Measurements from ENCODE around the gene GPR15. TPM values are rescaled to one million over a fixed set of nuclear protein-coding genes. Genes with fewer than 3 reads are reported as not detected.
"Not testable (repeated sequence)": the region's sequence is repeated elsewhere in the genome, so short reads cannot be mapped to it uniquely, and the experiment has no call there.

Gene GPR15
- total and polyA plus RNA-seq, 10 of the 15 experiments (the other 5 are each of a cell fraction or from before 2014, with no cell fraction given) = 70.7 to 150 (median 115) TPM

DNA sequence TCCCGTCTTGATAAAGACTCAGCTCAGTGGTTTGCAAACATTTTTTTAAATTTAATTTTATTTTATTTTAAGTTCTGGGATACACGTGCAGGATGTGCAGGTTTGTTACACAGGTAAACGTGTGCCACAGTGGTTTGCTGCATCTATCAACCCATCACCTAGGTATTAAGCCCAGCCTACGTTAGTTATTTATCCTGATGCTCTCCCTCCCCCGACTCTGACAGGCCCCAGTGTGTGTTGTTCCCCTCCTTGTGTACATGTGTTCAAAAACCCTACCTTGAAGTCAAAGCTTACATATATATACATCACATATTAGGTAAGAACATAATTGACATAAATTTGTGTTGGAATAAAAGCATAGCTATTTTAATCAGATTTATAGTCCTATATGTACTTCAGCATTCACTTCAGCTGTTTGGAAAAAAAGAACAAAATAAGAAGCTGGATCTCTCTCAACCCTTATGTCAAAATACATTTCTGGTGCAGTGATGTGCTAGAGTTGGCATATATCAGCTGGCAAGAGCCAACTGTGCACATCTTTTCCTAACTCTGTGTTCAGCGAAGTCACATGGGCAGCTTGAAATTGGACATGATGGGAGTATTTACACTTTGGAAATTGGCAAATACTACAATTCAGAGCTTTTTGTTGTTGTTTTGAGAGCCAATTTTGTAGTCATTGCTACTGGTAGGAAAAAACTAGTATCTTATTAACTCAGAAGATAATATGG, 26.5 kb downstream of the GPR15 start (continued):
- TF ChIP-seq, protein P1, sequence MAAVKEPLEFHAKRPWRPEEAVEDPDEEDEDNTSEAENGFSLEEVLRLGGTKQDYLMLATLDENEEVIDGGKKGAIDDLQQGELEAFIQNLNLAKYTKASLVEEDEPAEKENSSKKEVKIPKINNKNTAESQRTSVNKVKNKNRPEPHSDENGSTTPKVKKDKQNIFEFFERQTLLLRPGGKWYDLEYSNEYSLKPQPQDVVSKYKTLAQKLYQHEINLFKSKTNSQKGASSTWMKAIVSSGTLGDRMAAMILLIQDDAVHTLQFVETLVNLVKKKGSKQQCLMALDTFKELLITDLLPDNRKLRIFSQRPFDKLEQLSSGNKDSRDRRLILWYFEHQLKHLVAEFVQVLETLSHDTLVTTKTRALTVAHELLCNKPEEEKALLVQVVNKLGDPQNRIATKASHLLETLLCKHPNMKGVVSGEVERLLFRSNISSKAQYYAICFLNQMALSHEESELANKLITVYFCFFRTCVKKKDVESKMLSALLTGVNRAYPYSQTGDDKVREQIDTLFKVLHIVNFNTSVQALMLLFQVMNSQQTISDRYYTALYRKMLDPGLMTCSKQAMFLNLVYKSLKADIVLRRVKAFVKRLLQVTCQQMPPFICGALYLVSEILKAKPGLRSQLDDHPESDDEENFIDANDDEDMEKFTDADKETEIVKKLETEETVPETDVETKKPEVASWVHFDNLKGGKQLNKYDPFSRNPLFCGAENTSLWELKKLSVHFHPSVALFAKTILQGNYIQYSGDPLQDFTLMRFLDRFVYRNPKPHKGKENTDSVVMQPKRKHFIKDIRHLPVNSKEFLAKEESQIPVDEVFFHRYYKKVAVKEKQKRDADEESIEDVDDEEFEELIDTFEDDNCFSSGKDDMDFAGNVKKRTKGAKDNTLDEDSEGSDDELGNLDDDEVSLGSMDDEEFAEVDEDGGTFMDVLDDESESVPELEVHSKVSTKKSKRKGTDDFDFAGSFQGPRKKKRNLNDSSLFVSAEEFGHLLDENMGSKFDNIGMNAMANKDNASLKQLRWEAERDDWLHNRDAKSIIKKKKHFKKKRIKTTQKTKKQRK (IDR thresholded peaks at IDR 0.05; ENCODE audit: low read depth, low read length) = no peak
- TF ChIP-seq CBFB (IDR thresholded peaks at IDR 0.05; ENCODE audit: low read depth) (no peak), BHLHE40 (IDR thresholded peaks at IDR 0.05; ENCODE audit: borderline replicate concordance in 1 of 2, low read depth in 2 of 2, low read length in 1 of 2) (0 out of 4 replicates have a peak, but pooled peaks of 1 of the 2 experiments have one; percentile 1), POLR2AphosphoS5 (IDR thresholded peaks at IDR 0.05; ENCODE audit: low read length) (0 out of 2 replicates have a peak, but pooled peaks have one; percentile 26)

DNA sequence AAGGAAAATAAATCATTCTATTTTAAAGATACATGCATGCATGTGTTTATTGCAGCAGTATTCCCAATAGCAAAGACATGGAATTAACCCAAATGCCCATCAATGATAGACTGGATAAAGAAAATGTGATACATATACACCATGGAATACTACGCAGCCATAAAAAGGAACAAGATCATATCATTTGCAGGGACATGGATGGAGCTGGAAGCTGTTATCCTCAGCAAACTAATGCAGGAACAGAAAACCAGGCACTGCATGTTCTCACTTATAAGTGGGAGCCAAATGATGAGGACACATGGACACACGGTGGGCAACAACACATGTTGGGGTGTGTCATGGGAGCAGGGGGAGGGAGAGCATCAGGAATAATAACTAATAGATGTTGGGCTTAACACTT, 28.0 kb downstream of the GPR15 start:
- peaks cover 88% of the 10 kb centered on the region for H3K79me2 ChIP-seq (ENCODE audit: control insufficient read depth, insufficient read depth, low read length)
- ChIA-PET SMC1A (ENCODE audit: uncharacterized antibody, unreplicated experiment) (interaction anchor here (0.8 to 23.6 kb wide), 8 partner anchors 8 to 43 kb away, joined by 3 to 603 read pairs (median 42); partner anchors contain the start of genes CLDND1 and GPR15), CTCF (interaction anchor here (0.9 to 1.2 kb wide), 3 partner anchors 27 to 522 kb away, joined by 3 to 4 read pairs (median 3); no protein-coding TSS in a partner anchor), POLR2A (interaction anchor here (1.0 to 23.2 kb wide), 5 partner anchors 14 to 37 kb away, joined by 3 to 350 read pairs (median 6); partner anchors contain the start of genes CLDND1, CPOX and GPR15), RAD21 (ENCODE audit: unreplicated experiment) (interaction anchor here (1.0 to 20.2 kb wide), 4 partner anchors 12 to 30 kb away, joined by 5 to 511 read pairs (median 73); partner anchors contain the start of gene GPR15)
- DNase-seq (ENCODE audit: low read depth, low spot score); H3K27me3 ChIP-seq (replicated peaks in 1 of 2; ENCODE audit: control insufficient read depth in 2 of 2, insufficient read depth in 2 of 2, low read length in 1 of 2); H4K20me1 ChIP-seq (ENCODE audit: control insufficient read depth, insufficient read depth); FAIRE-seq; H3K36me3 ChIP-seq (ENCODE audit: control insufficient read depth in 2 of 2, insufficient read depth in 2 of 2, low read length in 1 of 2); H3K9me3 ChIP-seq (replicated peaks; ENCODE audit: control insufficient read depth, insufficient read depth, low read length); BruUV-seq (replicated peaks); H2AFZ ChIP-seq (ENCODE audit: control insufficient read depth, low read depth, low read length); ATAC-seq: not testable (repeated sequence)
- TF ChIP-seq IKZF1 (conservative IDR thresholded peaks at IDR 0.05) = 0 out of 2 replicates have a peak, but pooled peaks have one; percentile 13
- peak; percentile 59; the same call in 1 of the 2 replicates for TF ChIP-seq POLR2AphosphoS5 (IDR thresholded peaks at IDR 0.05; ENCODE audit: low read length)
- TF ChIP-seq, protein P2, sequence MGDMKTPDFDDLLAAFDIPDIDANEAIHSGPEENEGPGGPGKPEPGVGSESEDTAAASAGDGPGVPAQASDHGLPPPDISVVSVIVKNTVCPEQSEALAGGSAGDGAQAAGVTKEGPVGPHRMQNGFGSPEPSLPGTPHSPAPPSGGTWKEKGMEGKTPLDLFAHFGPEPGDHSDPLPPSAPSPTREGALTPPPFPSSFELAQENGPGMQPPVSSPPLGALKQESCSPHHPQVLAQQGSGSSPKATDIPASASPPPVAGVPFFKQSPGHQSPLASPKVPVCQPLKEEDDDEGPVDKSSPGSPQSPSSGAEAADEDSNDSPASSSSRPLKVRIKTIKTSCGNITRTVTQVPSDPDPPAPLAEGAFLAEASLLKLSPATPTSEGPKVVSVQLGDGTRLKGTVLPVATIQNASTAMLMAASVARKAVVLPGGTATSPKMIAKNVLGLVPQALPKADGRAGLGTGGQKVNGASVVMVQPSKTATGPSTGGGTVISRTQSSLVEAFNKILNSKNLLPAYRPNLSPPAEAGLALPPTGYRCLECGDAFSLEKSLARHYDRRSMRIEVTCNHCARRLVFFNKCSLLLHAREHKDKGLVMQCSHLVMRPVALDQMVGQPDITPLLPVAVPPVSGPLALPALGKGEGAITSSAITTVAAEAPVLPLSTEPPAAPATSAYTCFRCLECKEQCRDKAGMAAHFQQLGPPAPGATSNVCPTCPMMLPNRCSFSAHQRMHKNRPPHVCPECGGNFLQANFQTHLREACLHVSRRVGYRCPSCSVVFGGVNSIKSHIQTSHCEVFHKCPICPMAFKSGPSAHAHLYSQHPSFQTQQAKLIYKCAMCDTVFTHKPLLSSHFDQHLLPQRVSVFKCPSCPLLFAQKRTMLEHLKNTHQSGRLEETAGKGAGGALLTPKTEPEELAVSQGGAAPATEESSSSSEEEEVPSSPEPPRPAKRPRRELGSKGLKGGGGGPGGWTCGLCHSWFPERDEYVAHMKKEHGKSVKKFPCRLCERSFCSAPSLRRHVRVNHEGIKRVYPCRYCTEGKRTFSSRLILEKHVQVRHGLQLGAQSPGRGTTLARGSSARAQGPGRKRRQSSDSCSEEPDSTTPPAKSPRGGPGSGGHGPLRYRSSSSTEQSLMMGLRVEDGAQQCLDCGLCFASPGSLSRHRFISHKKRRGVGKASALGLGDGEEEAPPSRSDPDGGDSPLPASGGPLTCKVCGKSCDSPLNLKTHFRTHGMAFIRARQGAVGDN (IDR thresholded peaks at IDR 0.05) = 0 out of 2 replicates have a peak, but pooled peaks have one; percentile 22
- peak; percentile 70; the same call in 1 of the 2 replicates for TF ChIP-seq ZNF217 (IDR thresholded peaks at IDR 0.05)
- peak; percentile 70; the same call in 1 of the 2 replicates for TF ChIP-seq SMARCA5 (IDR thresholded peaks at IDR 0.05)
- TF ChIP-seq IKZF2 (IDR thresholded peaks at IDR 0.05) = peak in 1 of 2 experiments; percentile 33; a peak in 1 of 4 replicates
- H3K4me2 ChIP-seq (ENCODE audit: control insufficient read depth, insufficient read depth) = peak overlapping the region; percentile 99
- intact Hi-C loops (cut with micrococcal nuclease; ENCODE audit: unreplicated experiment) = loop anchor here (5.0 to 10.0 kb wide), 2 partner anchors 327 to 855 kb away; no protein-coding TSS in a partner anchor
- peaks cover 29% of the 10 kb centered on the region for H3K4me1 ChIP-seq (ENCODE audit: control insufficient read depth, insufficient read depth, low read length)
- peak overlapping the region; percentile 47 for H3K4me3 ChIP-seq
- in situ Hi-C loops (cut with MboI) = loop anchor here (5.0 kb wide), 1 partner anchor 32 kb away; no protein-coding TSS in a partner anchor
- WGBS (ENCODE audit: insufficient coverage, insufficient replicate concordance, low lambda C conversion rate, missing lambda C conversion rate) = 98% methylated on average over 2 of the region's 2 CpGs
- H3K27ac ChIP-seq (ENCODE audit: control insufficient read depth, insufficient read depth) = peak overlapping the region; percentile 100
- H3K9ac ChIP-seq (ENCODE audit: control insufficient read depth, insufficient read depth, low read length) = peak overlapping the region; percentile 99

All from GM12878 (cell line).